AG09319 (cell line): Measurements from ENCODE around the gene CCDC174.

Source experiments
- DNase-seq: peaks from one replicate; pipeline ENCODE4 v3.0.0-alpha.2; 2010; ENCODE audit warnings: low read depth; ENCODE audit errors: extremely low read depth
- CTCF ChIP-seq: IDR thresholded peaks from 2 replicates; pipeline ENCODE4 v1.5.1; 2011; ENCODE audit warnings: low read depth, mild to moderate bottlenecking, inconsistent platforms, low read length, moderate library complexity

The CCDC174 gene

GRCh38 chr3:14676881-14677280, 25.3 kb downstream of the CCDC174 start:
- TF ChIP-seq CTCF = no peak
- DNase-seq = no peak

DNA sequence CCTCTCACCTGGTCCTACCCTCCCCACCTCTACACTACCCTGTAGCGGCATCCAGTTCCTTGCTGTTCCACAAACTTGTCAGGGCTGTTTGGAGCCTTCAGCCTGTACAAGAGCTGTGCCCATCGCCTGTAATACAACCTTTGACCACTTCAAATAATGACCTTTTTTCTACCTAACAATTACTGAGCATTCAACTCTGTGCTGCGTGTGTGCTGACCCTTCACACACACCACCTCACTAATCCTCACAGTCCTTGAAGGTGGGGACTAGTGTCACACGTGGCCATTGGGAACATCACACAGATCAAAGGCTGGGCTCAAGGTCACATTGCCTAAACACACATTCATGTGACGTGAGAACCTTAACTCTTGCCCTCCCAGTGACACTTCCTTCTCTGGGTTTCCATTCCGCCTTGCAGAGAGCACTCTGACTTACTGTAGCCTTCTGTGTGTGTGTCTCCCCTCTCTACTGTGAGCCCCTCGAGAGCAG, 26.5 kb downstream of the CCDC174 start:
- no peak for TF ChIP-seq CTCF
- no peak for DNase-seq

DNA sequence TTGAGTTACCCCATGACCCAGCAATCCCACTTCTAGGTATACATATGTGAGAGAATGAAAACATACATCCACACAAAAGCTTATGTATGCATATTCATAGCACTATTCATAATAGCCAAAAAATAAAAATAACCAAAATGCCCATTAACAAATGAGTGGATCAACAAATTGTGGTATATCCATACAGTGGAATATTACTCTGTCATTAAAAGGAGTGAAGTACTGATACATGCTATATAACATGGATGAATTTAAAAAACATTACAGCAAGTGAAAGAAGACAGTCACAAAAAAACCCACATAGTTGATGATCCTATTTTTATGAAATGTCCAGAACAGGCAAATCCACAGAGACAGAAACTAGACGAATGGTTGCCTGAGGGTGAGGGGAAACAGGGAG, 28.6 kb downstream of the CCDC174 start:
- DNase-seq = no peak
- no peak for TF ChIP-seq CTCF

DNA sequence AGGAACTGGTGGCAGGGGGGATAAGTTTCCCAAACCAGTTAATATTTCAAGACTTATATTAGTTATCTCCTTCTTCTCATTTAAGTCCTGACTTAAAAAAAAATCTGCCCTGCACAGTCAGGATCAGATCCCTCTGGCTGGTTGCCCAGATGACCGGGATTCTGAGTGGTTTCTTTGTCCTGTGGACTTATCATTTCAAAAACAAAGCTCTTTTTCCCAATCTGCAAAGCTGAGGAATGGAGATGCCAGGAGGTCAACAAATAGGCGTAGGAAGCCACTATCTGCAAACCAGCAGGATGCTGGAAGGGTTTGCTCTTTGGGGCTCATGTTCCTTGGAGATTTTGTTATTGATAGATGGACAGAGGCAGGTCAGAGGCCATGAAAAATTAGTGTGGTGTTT, 29.2 kb downstream of the CCDC174 start:
- no peak for TF ChIP-seq CTCF

GRCh38 chr3:14684447-14684846, 32.9 kb downstream of the CCDC174 start:
- DNase-seq = no peak
- no peak for TF ChIP-seq CTCF

More for the DNA sequence above, 29.2 kb downstream of the CCDC174 start:
- DNase-seq = no peak

GRCh38 chr3:14685179-14685578, 33.6 kb downstream of the CCDC174 start:
- TF ChIP-seq CTCF = no peak
- no peak for DNase-seq

GRCh38 chr3:14687360-14687759, 35.8 kb downstream of the CCDC174 start:
- no peak for DNase-seq
- TF ChIP-seq CTCF = no peak

- TF ChIP-seq CTCF = no peak
- no peak for DNase-seq
Measured at GRCh38 chr3:14688525-14688924, 37.0 kb downstream of the CCDC174 start.
